WTC11 (cell line): ENCODE measurements around the gene SFT2D3. TPM values are rescaled to one million over a fixed set of nuclear protein-coding genes. Genes with fewer than 3 reads are reported as not detected.

Experiments used
- ATAC-seq: fragments of 200-7000 bp; cut with Tn5 transposase; 2 replicates; pipeline ENCODE4 v1.10.0; 2021; ENCODE audit warnings: mild to moderate bottlenecking, moderate library complexity
- CTCF ChIA-PET: fragments of 300-600 bp; sonication (Branson Sonifier 250); formaldehyde crosslinking; loops from one replicate; lab custom pipeline; 2021; ENCODE audit warnings: antibody characterized with exemption; lab: Charles Lee
- POLR2A ChIA-PET: fragments of 350-600 bp; sonication (Branson Sonifier 250); formaldehyde crosslinking; loops from one replicate; lab custom pipeline; 2021; ENCODE audit warnings: antibody characterized with exemption; lab: Charles Lee
- DNase-seq: peaks from one replicate; pipeline ENCODE4 v3.0.0; 2021; ENCODE audit warnings: low spot score
- H3K27ac Mint-ChIP-seq: 2 replicates; pipeline ENCODE4 v1.8.0; 2021; ENCODE audit warnings: mixed read lengths
- H3K27me3 Mint-ChIP-seq: 2 replicates; pipeline ENCODE4 v1.8.0; 2021; ENCODE audit warnings: low read depth, mild to moderate bottlenecking, moderate library complexity, mixed read lengths
- H3K36me3 Mint-ChIP-seq: 2 replicates; pipeline ENCODE4 v1.8.0; 2021; ENCODE audit warnings: mixed read lengths
- H3K4me1 Mint-ChIP-seq: 2 replicates; pipeline ENCODE4 v1.8.0; 2022; ENCODE audit warnings: mixed read lengths
- H3K4me3 Mint-ChIP-seq: 2 replicates; pipeline ENCODE4 v1.8.0; 2021; ENCODE audit warnings: mild to moderate bottlenecking, moderate library complexity, mixed read lengths
- H3K9me3 Mint-ChIP-seq: 2 replicates; pipeline ENCODE4 v1.8.0; 2021; ENCODE audit warnings: mixed read lengths
- CBFB ChIP-seq: sonication (generic); formaldehyde crosslinking; IDR thresholded peaks from 2 replicates; pipeline ENCODE4 v1.8.1; 2022; ENCODE audit warnings: mild to moderate bottlenecking, low read depth, missing genetic modification reagents
- CREM ChIP-seq: sonication (generic); formaldehyde crosslinking; IDR thresholded peaks from 2 replicates; pipeline ENCODE4 v1.8.1; 2022; ENCODE audit warnings: mild to moderate bottlenecking, missing genetic modification reagents, moderate library complexity
- E2F4 ChIP-seq: sonication (generic); formaldehyde crosslinking; IDR thresholded peaks from 2 replicates; pipeline ENCODE4 v1.8.1; 2022; ENCODE audit warnings: low read depth, mild to moderate bottlenecking, moderate library complexity, missing genetic modification reagents, borderline replicate concordance
- FOXP1 ChIP-seq: sonication (generic); formaldehyde crosslinking; IDR thresholded peaks from 2 replicates; pipeline ENCODE4 v1.8.0; 2022; ENCODE audit warnings: missing genetic modification reagents, mild to moderate bottlenecking, moderate library complexity, borderline replicate concordance
- GRHL2 ChIP-seq: fragments of 250-450 bp; sonication (Bioruptor Pico); IDR thresholded peaks from 2 replicates; pipeline ENCODE4 v1.8.0; 2022; ENCODE audit warnings: mild to moderate bottlenecking, moderate library complexity; ENCODE audit not compliant: insufficient replicate concordance, severe bottlenecking
- IRF1 ChIP-seq: sonication (generic); formaldehyde crosslinking; IDR thresholded peaks from 2 replicates; pipeline ENCODE4 v1.8.0; 2023; ENCODE audit warnings: missing genetic modification reagents
- IRF2 ChIP-seq: sonication (generic); formaldehyde crosslinking; IDR thresholded peaks from 2 replicates; pipeline ENCODE4 v1.8.0; 2022; ENCODE audit warnings: low read depth, missing genetic modification reagents, borderline replicate concordance
- JAZF1 ChIP-seq: fragments of 250-450 bp; sonication (Bioruptor Pico); IDR thresholded peaks from 2 replicates; pipeline ENCODE4 v1.9.0; 2021; ENCODE audit warnings: moderate library complexity, mild to moderate bottlenecking, inconsistent platforms
- JUN ChIP-seq: sonication (generic); formaldehyde crosslinking; IDR thresholded peaks from 2 replicates; pipeline ENCODE4 v1.8.0; 2023; ENCODE audit warnings: mild to moderate bottlenecking, missing genetic modification reagents
- MYBL2 ChIP-seq: sonication (generic); formaldehyde crosslinking; IDR thresholded peaks from 2 replicates; pipeline ENCODE4 v1.8.1; 2023; ENCODE audit warnings: mild to moderate bottlenecking, moderate library complexity, missing genetic modification reagents
- NFE2L1 ChIP-seq: sonication (generic); formaldehyde crosslinking; IDR thresholded peaks from 2 replicates; pipeline ENCODE4 v1.8.1; 2023; ENCODE audit warnings: missing genetic modification reagents
- NFYB ChIP-seq: sonication (generic); formaldehyde crosslinking; conservative IDR thresholded peaks from 2 replicates; pipeline ENCODE4 v1.8.0; 2022; ENCODE audit warnings: low read depth, missing genetic modification reagents
- NR2C2 ChIP-seq: sonication (generic); formaldehyde crosslinking; IDR thresholded peaks from 2 replicates; pipeline ENCODE4 v1.8.0; 2022; ENCODE audit warnings: mild to moderate bottlenecking, missing genetic modification reagents
- PREB ChIP-seq: sonication (generic); formaldehyde crosslinking; IDR thresholded peaks from 2 replicates; pipeline ENCODE4 v1.8.1; 2022; ENCODE audit warnings: mild to moderate bottlenecking, missing genetic modification reagents, moderate library complexity, borderline replicate concordance
- SMAD3 ChIP-seq: sonication (generic); formaldehyde crosslinking; IDR thresholded peaks from 2 replicates; pipeline ENCODE4 v1.8.0; 2022; ENCODE audit warnings: missing genetic modification reagents, mild to moderate bottlenecking, borderline replicate concordance
- SMAD4 ChIP-seq: sonication (generic); formaldehyde crosslinking; IDR thresholded peaks from 2 replicates; pipeline ENCODE4 v1.8.0; 2022; ENCODE audit warnings: mild to moderate bottlenecking, missing genetic modification reagents
- ZBTB21 ChIP-seq: sonication (generic); formaldehyde crosslinking; IDR thresholded peaks from 2 replicates; pipeline ENCODE4 v1.8.1; 2023; ENCODE audit warnings: mild to moderate bottlenecking, missing genetic modification reagents, borderline replicate concordance
- ZBTB43 ChIP-seq: sonication (generic); formaldehyde crosslinking; IDR thresholded peaks from 2 replicates; pipeline ENCODE4 v1.8.1; 2023; ENCODE audit warnings: mild to moderate bottlenecking, missing genetic modification reagents
- ZNF138 ChIP-seq: sonication (generic); formaldehyde crosslinking; conservative IDR thresholded peaks from 2 replicates; pipeline ENCODE4 v1.8.1; 2022; ENCODE audit warnings: mild to moderate bottlenecking, moderate library complexity, missing genetic modification reagents
- ZNF532 ChIP-seq: fragments of 250-450 bp; sonication (Bioruptor Pico); IDR thresholded peaks from 2 replicates; pipeline ENCODE4 v1.9.0; 2021; ENCODE audit warnings: mild to moderate bottlenecking, borderline replicate concordance
- ZSCAN18 ChIP-seq: fragments of 250-450 bp; sonication (Bioruptor Pico); IDR thresholded peaks from 2 replicates; pipeline ENCODE4 v2.1.2; 2022; ENCODE audit warnings: mild to moderate bottlenecking, moderate library complexity
- total RNA-seq: library from RNA; stranded (reverse); gene quantifications from 3 replicates; pipeline ENCODE4 v1.2.3, GENCODE V29; 2021

SFT2D3 gene
- total RNA-seq, 1 experiment from 2014 or later, result 10.5 TPM

- no peak for TF ChIP-seq IRF1 (CRISPR knock-in tag)
- TF ChIP-seq JAZF1 (CRISPR knock-in tag), result no peak
- no peak for TF ChIP-seq CBFB (CRISPR knock-in tag)
- TF ChIP-seq, all 79 proteins: peak for 0
Measured at GRCh38 chr2:127654084-127654837, 47.0 kb upstream of the SFT2D3 start (continued).

- Mint-ChIP-seq H3K27me3 (no peaks in the 10 kb centered on the region; the same call in 1 of the 2 replicates), H3K4me3 (no peak overlapping the region), H3K9me3 (peaks cover under 1% of the 10 kb centered on the region), H3K4me1 (no peaks in the 10 kb centered on the region; the same call in 1 of the 2 replicates), H3K36me3 (no peaks in the 10 kb centered on the region)
- CTCF ChIA-PET, result interaction anchor here (1.5 to 5.1 kb wide), 2 partner anchors 41 to 63 kb away, joined by 5 to 59 read pairs; no protein-coding TSS in a partner anchor
- DNase-seq (no peak), ATAC-seq (no peak)
- TF ChIP-seq NFYB (CRISPR knock-in tag), result no peak
- no peak for TF ChIP-seq CREM
- no peak for TF ChIP-seq PREB (CRISPR knock-in tag)
- TF ChIP-seq SMAD4, result no peak
- TF ChIP-seq E2F4 (CRISPR knock-in tag), result no peak
- TF ChIP-seq NR2C2, result no peak
- TF ChIP-seq ZNF532 (CRISPR knock-in tag), result no peak
- no peak for TF ChIP-seq GRHL2 (CRISPR knock-in tag)
- TF ChIP-seq IRF2 (CRISPR knock-in tag), result no peak
- TF ChIP-seq NFE2L1 (CRISPR knock-in tag), result no peak
- TF ChIP-seq, all 79 proteins: peak for 0
- H3K27ac Mint-ChIP-seq, result no peak overlapping the region
- POLR2A ChIA-PET, result no interaction called here
Measured at GRCh38 chr2:127654838-127655175, 46.5 kb upstream of the SFT2D3 start.

- Mint-ChIP-seq H3K27me3 (no peaks in the 10 kb centered on the region; the same call in 1 of the 2 replicates), H3K4me1 (no peaks in the 10 kb centered on the region; the same call in 1 of the 2 replicates), H3K4me3 (no peak overlapping the region), H3K27ac (no peak overlapping the region), H3K9me3 (peaks cover 7% of the 10 kb centered on the region), H3K36me3 (no peaks in the 10 kb centered on the region)
- ChIA-PET CTCF (interaction anchor here (1.4 to 5.1 kb wide), 5 partner anchors 9 to 64 kb away, joined by 4 to 59 read pairs (median 5); partner anchors contain the start of gene LIMS2), POLR2A (interaction anchor here (0.6 kb wide), 1 partner anchor 327 kb away, joined by 3 read pairs; no protein-coding TSS in a partner anchor)
- ATAC-seq, result no peak; the same call in 1 of the 2 replicates
- no peak for DNase-seq
- TF ChIP-seq ZBTB43 (CRISPR knock-in tag) (no peak), FOXP1 (no peak), MYBL2 (CRISPR knock-in tag) (no peak), JUN (CRISPR knock-in tag) (no peak), SMAD3 (CRISPR knock-in tag) (no peak), ZNF138 (no peak), ZSCAN18 (CRISPR knock-in tag) (no peak), ZBTB21 (CRISPR knock-in tag) (no peak)
Measured at GRCh38 chr2:127655209-127656073, 45.9 kb upstream of the SFT2D3 start.
